ENCODE results near the gene CAMK2G. TPM values are rescaled to one million over a fixed set of nuclear protein-coding genes. Genes with fewer than 3 reads are reported as not detected.

The CAMK2G gene
- total RNA-seq, 3 donors from 2014 or later = 22.6 to 28.0 (median 27.2) TPM

DNA sequence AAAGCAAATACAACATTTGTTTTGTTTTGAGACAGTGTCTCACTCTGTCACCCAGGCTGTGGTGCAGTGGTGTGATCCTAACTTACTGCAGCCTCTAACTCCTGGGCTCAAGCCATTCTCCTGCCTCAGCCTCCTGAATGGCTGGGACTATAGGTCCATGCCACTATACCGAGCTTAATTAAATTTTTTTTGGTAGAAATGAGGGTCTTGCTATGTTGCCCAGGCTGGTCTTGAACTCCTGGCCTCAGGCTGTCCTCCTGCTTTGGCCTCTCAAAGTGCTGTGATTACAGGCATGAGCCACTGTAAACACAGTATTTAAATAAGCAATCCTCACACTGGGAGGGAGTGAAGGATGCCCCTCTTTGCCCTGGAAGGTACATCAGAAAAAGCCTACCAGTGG is 4.0 kb upstream of the CAMK2G start:
- DNase-seq (ENCODE audit: low spot score in 2 of 2) = no peak
- no peak overlapping the region for H3K4me3 ChIP-seq
- H3K27me3 ChIP-seq = no peaks in the 10 kb centered on the region
- no peaks in the 10 kb centered on the region for H3K9me3 ChIP-seq
- intact Hi-C loops (cut with DNase I; ENCODE audit: low total_unique reads) = no loop called here
- H3K27ac ChIP-seq = no peak overlapping the region
- TF ChIP-seq, protein P1, sequence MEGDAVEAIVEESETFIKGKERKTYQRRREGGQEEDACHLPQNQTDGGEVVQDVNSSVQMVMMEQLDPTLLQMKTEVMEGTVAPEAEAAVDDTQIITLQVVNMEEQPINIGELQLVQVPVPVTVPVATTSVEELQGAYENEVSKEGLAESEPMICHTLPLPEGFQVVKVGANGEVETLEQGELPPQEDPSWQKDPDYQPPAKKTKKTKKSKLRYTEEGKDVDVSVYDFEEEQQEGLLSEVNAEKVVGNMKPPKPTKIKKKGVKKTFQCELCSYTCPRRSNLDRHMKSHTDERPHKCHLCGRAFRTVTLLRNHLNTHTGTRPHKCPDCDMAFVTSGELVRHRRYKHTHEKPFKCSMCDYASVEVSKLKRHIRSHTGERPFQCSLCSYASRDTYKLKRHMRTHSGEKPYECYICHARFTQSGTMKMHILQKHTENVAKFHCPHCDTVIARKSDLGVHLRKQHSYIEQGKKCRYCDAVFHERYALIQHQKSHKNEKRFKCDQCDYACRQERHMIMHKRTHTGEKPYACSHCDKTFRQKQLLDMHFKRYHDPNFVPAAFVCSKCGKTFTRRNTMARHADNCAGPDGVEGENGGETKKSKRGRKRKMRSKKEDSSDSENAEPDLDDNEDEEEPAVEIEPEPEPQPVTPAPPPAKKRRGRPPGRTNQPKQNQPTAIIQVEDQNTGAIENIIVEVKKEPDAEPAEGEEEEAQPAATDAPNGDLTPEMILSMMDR (IDR thresholded peaks at IDR 0.05) = no peak
- no peak for TF ChIP-seq POLR2A (IDR thresholded peaks at IDR 0.05)
- TF ChIP-seq POLR2AphosphoS5 (IDR thresholded peaks at IDR 0.05) = no peak
- H3K36me3 ChIP-seq = no peaks in the 10 kb centered on the region
- peaks cover 0 to under 1% of the 10 kb centered on the region in 2 donors for H3K4me1 ChIP-seq

DNA sequence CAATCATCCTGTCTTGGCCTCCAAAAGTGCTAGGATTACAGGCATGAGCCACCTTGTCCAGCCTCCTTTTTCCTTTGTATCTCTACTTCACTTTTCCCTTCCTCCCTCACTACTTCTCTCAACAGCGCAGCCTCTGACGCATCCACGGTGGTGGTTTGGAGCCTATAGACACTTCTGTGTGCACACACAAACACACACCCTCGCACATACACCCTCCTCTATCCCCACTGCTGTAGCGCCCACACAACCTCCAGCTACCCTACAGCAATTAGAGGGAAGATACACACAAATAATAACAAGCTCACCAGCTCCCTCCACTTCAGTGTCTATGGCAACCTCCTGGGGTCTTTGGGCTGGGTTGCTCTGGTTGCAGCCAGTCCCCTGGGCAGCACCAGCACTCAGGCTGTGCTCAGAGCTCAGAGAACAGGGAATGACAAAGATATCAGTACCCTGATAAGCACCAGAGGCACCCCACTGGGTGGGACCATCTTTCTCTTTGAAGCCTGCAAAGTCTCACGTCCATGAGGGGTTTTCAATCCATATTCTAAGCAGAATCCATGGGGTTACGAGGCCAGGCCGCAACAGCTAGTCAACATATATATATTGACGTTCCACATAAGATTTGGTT is 3.3 kb upstream of the CAMK2G start:
- Histone ChIP-seq H3K27me3 (no peaks in the 10 kb centered on the region), H3K4me3 (no peak overlapping the region), H3K36me3 (no peaks in the 10 kb centered on the region), H3K4me1 (peaks cover 6 to 8% of the 10 kb centered on the region in 2 donors), H3K9me3 (no peaks in the 10 kb centered on the region), H3K27ac (no peak overlapping the region)
- no peak for DNase-seq (ENCODE audit: low spot score in 2 of 2)
- intact Hi-C loops (cut with DNase I; ENCODE audit: low total_unique reads) = no loop called here
- TF ChIP-seq POLR2A (IDR thresholded peaks at IDR 0.05) = no peak
- TF ChIP-seq, protein P1 (IDR thresholded peaks at IDR 0.05) = no peak
- no peak for TF ChIP-seq POLR2AphosphoS5 (IDR thresholded peaks at IDR 0.05)

DNA sequence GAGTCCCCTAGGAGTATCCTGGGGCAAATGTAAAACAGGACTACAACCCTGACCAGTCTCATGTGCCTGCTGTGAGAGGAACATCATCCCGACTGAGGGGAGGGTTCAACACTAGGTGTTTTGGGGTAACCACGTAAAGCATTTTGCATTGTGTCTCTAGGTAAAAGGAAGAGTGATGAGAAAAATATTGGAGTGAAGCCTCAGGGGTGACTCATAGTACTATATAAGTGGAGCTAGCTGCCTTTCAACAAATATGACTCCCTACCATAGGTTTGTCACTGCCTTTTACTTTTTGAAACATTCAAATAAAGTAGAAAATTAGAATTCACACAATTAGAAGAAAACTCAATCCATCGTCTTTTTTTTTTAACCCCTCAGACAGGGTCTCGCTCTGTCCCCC is 2.6 kb upstream of the CAMK2G start:
- intact Hi-C loops (cut with DNase I; ENCODE audit: low total_unique reads) = no loop called here
- DNase-seq (ENCODE audit: low spot score in 2 of 2) = no peak
- Histone ChIP-seq H3K27ac (peak overlapping the region in 1 of 2 donors; percentile 17), H3K4me3 (no peak overlapping the region), H3K9me3 (no peaks in the 10 kb centered on the region), H3K27me3 (no peaks in the 10 kb centered on the region), H3K4me1 (peaks cover 6 to 13% of the 10 kb centered on the region in 2 donors), H3K36me3 (no peaks in the 10 kb centered on the region)
- TF ChIP-seq POLR2A (IDR thresholded peaks at IDR 0.05) (no peak), POLR2AphosphoS5 (IDR thresholded peaks at IDR 0.05) (no peak)
- TF ChIP-seq, protein P1 (IDR thresholded peaks at IDR 0.05) = no peak

DNA sequence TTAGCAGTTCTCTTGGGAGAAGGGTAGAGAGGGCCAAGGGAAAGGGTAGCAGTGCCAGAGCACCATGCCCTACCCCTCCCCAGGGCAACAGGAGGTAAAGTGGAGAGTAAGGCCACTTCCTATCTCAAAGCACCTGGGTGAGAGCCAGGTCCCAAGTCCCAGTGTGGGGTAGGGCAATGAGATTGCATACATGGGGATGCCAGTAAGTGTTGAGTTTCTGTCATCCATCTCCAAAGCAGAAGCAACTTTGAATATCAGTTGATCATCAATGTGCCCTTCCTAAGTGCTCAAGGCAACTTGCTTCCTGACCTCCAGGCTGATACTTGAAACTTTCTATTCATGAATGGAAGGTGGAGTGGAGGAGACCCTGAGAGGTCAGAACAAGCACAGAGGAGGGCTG is 2.2 kb upstream of the CAMK2G start:
- H3K4me3 ChIP-seq = no peak overlapping the region
- no peaks in the 10 kb centered on the region for H3K9me3 ChIP-seq
- peaks cover 6 to 17% of the 10 kb centered on the region in 2 donors for H3K4me1 ChIP-seq
- no peak for TF ChIP-seq POLR2AphosphoS5 (IDR thresholded peaks at IDR 0.05)
- H3K36me3 ChIP-seq = no peaks in the 10 kb centered on the region
- H3K27ac ChIP-seq = peak overlapping the region in 1 of 2 donors; percentile 53
- intact Hi-C loops (cut with DNase I; ENCODE audit: low total_unique reads) = no loop called here
- DNase-seq (ENCODE audit: low spot score in 2 of 2) = no peak
- H3K27me3 ChIP-seq = no peaks in the 10 kb centered on the region

DNA sequence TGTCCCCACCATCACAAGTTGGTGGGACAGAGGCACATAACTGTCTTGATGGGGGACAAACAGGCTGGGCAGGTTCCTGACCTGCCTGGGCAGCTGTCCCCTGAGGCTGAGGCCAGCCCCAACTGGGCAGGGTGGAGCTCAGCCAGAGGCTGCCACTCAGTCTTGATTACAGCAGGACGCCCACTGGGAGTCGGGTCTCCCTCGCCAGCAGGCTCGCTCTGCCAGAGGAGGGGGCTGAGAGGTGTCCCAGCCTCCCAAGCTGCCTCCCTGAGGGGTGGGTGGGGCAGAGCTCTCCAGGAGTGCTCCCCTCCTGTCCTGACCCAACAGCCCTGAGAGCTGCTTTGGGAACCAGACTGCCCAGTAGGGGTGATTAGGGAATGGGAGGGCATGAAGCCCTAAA is 1.8 kb upstream of the CAMK2G start:
- Histone ChIP-seq H3K4me1 (peaks cover 6 to 17% of the 10 kb centered on the region in 2 donors), H3K4me3 (no peak overlapping the region), H3K27me3 (no peaks in the 10 kb centered on the region), H3K9me3 (no peaks in the 10 kb centered on the region), H3K27ac (peak overlapping the region in 1 of 2 donors; percentile 53), H3K36me3 (no peaks in the 10 kb centered on the region)
- TF ChIP-seq, protein P1 (IDR thresholded peaks at IDR 0.05) = no peak
- DNase-seq (ENCODE audit: low spot score in 2 of 2) = no peak
- intact Hi-C loops (cut with DNase I; ENCODE audit: low total_unique reads) = no loop called here

DNA sequence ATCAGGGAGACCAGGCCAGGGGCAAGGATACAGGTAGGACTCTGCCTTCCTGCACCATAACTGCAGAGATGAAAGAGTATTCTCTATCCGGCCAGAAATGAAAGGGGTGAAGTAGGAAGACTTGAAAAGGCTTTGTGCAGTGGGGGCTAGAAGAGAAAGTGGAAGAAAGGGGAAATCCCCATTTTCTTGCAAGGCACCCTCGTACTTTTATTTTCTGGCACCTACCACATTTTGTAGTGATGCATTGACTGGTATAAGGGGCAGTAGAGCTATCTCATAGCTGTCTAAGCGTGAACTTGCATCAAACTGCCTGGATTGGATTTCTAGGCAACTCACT is 752 bp upstream of the CAMK2G start:
- Histone ChIP-seq H3K27ac (peak overlapping the region in 1 of 2 donors; percentile 42), H3K9me3 (no peaks in the 10 kb centered on the region), H3K4me3 (peak overlapping the region; percentile 89 to 98 (median 89)), H3K4me1 (peaks cover 6 to 17% of the 10 kb centered on the region in 2 donors), H3K36me3 (no peaks in the 10 kb centered on the region), H3K27me3 (no peaks in the 10 kb centered on the region)
- intact Hi-C loops (cut with DNase I; ENCODE audit: low total_unique reads) = no loop called here
- TF ChIP-seq, protein P1 (IDR thresholded peaks at IDR 0.05) = no peak
- no peak for TF ChIP-seq POLR2AphosphoS5 (IDR thresholded peaks at IDR 0.05)
- TF ChIP-seq POLR2A (IDR thresholded peaks at IDR 0.05) = no peak
- DNase-seq (ENCODE audit: low spot score in 2 of 2) = no peak
